H9 (cell line): ENCODE data around the gene TMEM125. TPM values are rescaled to one million over a fixed set of nuclear protein-coding genes. Genes with fewer than 3 reads are reported as not detected.
A peak's percentile ranks its signal among the peaks of the same experiment; 100 is the strongest.

Experiments used
- DNase-seq: peaks from one replicate; pipeline ENCODE4 v3.0.0-alpha.2; 2017
- H2AFZ ChIP-seq: one replicate; pipeline ENCODE4 v1.6.1; 2013; ENCODE audit warnings: mild to moderate bottlenecking, low read length, control low read depth, moderate library complexity
- H2AK5ac ChIP-seq: 2 replicates; pipeline ENCODE4 v1.6.1; 2013; ENCODE audit warnings: low read length, control low read depth, mixed read lengths; ENCODE audit not compliant: insufficient read length
- H2BK120ac ChIP-seq: one replicate; pipeline ENCODE4 v1.6.1; 2013; ENCODE audit warnings: low read depth, mild to moderate bottlenecking, low read length, control low read depth, inconsistent platforms; ENCODE audit not compliant: poor library complexity, severe bottlenecking
- H2BK12ac ChIP-seq: 2 replicates; pipeline ENCODE4 v1.6.1; 2013; ENCODE audit warnings: low read length, control low read depth, mixed read lengths, low read depth; ENCODE audit not compliant: insufficient read length
- H2BK15ac ChIP-seq: 2 replicates; pipeline ENCODE4 v1.6.1; 2013; ENCODE audit warnings: low read depth, low read length, control low read depth
- H2BK20ac ChIP-seq: one replicate; pipeline ENCODE4 v1.6.1; 2013; ENCODE audit warnings: low read depth, mild to moderate bottlenecking, low read length, control low read depth, inconsistent platforms; ENCODE audit not compliant: poor library complexity, severe bottlenecking
- H2BK5ac ChIP-seq: 2 replicates; pipeline ENCODE4 v1.6.1; 2013; ENCODE audit warnings: low read length, control low read depth, mixed read lengths; ENCODE audit not compliant: insufficient read length
- H3K14ac ChIP-seq: 2 replicates; pipeline ENCODE4 v1.6.1; 2013; ENCODE audit warnings: low read length, control low read depth; ENCODE audit not compliant: insufficient read depth
- H3K18ac ChIP-seq: 2 replicates; pipeline ENCODE4 v1.6.1; 2013; ENCODE audit warnings: low read depth, mild to moderate bottlenecking, mixed read lengths, low read length, control low read depth; ENCODE audit not compliant: insufficient read length
- H3K23ac ChIP-seq: 2 replicates; pipeline ENCODE4 v1.6.1; 2013; ENCODE audit warnings: low read length, control low read depth, mixed read lengths, low read depth; ENCODE audit not compliant: insufficient read length
- H3K23me2 ChIP-seq: 2 replicates; pipeline ENCODE4 v1.6.1; 2013; ENCODE audit warnings: low read depth, mild to moderate bottlenecking, mixed read lengths, low read length, control low read depth; ENCODE audit not compliant: insufficient read length, poor library complexity, severe bottlenecking
- H3K27ac ChIP-seq: 2 replicates; pipeline ENCODE4 v1.5.1; 2013; ENCODE audit warnings: low read length, control low read depth, mixed read lengths, low read depth; ENCODE audit not compliant: insufficient read length
- H3K27me3 ChIP-seq: 2 replicates; pipeline ENCODE4 v1.6.1; 2013; ENCODE audit warnings: low read length, control low read depth, inconsistent platforms; ENCODE audit not compliant: insufficient read depth
- H3K4ac ChIP-seq: 2 replicates; pipeline ENCODE4 v1.6.1; 2013; ENCODE audit warnings: low read depth, mild to moderate bottlenecking, control low read depth, inconsistent platforms, low read length, moderate library complexity
- H3K4me1 ChIP-seq: 2 replicates; pipeline ENCODE4 v1.6.1; 2013; ENCODE audit warnings: low read length, control low read depth, inconsistent platforms; ENCODE audit not compliant: insufficient read depth
- H3K4me2 ChIP-seq: 2 replicates; pipeline ENCODE4 v1.6.1; 2013; ENCODE audit warnings: low read length, control low read depth, mixed read lengths; ENCODE audit not compliant: insufficient read length, insufficient read depth
- H3K56ac ChIP-seq: 2 replicates; pipeline ENCODE4 v1.6.1; 2013; ENCODE audit warnings: low read depth, mild to moderate bottlenecking, mixed read lengths, low read length, control low read depth; ENCODE audit not compliant: insufficient read length
- H3K79me1 ChIP-seq: 2 replicates; pipeline ENCODE4 v1.6.1; 2013; ENCODE audit warnings: low read depth, mild to moderate bottlenecking, moderate library complexity, low read length, control low read depth, inconsistent platforms; ENCODE audit not compliant: insufficient read depth, poor library complexity, severe bottlenecking
- H3K79me2 ChIP-seq: 2 replicates; pipeline ENCODE4 v1.6.1; 2013; ENCODE audit warnings: low read length, control low read depth, inconsistent platforms; ENCODE audit not compliant: insufficient read depth
- H3K9ac ChIP-seq: 2 replicates; pipeline ENCODE4 v1.6.1; 2013; ENCODE audit warnings: low read length, control low read depth, mixed read lengths; ENCODE audit not compliant: insufficient read length; ENCODE audit errors: extremely low read depth
- H3K9me3 ChIP-seq: one replicate; pipeline ENCODE4 v1.6.1; 2013; ENCODE audit warnings: low read depth, low read length, inconsistent platforms; ENCODE audit not compliant: control insufficient read depth
- H3T11ph ChIP-seq: one replicate; pipeline ENCODE4 v1.6.1; 2013; ENCODE audit warnings: mild to moderate bottlenecking, low read length, control low read depth, inconsistent platforms
- H4K20me1 ChIP-seq: one replicate; pipeline ENCODE4 v1.6.1; 2013; ENCODE audit not compliant: control insufficient read depth, insufficient read length, insufficient read depth
- H4K5ac ChIP-seq: 2 replicates; pipeline ENCODE4 v1.6.1; 2013; ENCODE audit warnings: low read depth, mild to moderate bottlenecking, mixed read lengths, low read length, control low read depth; ENCODE audit not compliant: insufficient read length
- H4K8ac ChIP-seq: replicated peaks from 2 replicates; pipeline ENCODE4 v1.6.1; 2013; ENCODE audit warnings: low read length, control low read depth, mixed read lengths, low read depth; ENCODE audit not compliant: insufficient read length
- H4K91ac ChIP-seq: 2 replicates; pipeline ENCODE4 v1.6.1; 2013; ENCODE audit warnings: low read depth, mild to moderate bottlenecking, moderate library complexity, mixed read lengths, low read length, control low read depth; ENCODE audit not compliant: insufficient read length
- H3K27ac Mint-ChIP-seq, 3 experiments: 2 replicates in 2 of 3; 3 replicates in 1 of 3; pipeline ENCODE4 v1.8.0; 2020 to 2021; ENCODE audit warnings: mixed read lengths in 3 of 3, mild to moderate bottlenecking in 1 of 3, moderate library complexity in 1 of 3
- H3K27me3 Mint-ChIP-seq: 2 replicates; pipeline ENCODE4 v1.8.0; 2021; ENCODE audit warnings: low read depth, mild to moderate bottlenecking, moderate library complexity, mixed read lengths
- H3K36me3 Mint-ChIP-seq, 3 experiments: 2 replicates in 2 of 3; 3 replicates in 1 of 3; pipeline ENCODE4 v1.8.0; 2020 to 2021; ENCODE audit warnings: low read depth in 3 of 3, mixed read lengths in 3 of 3; ENCODE audit not compliant: insufficient read depth in 1 of 3
- H3K4me1 Mint-ChIP-seq, 2 experiments: 2 replicates each; pipeline ENCODE4 v1.8.0; 2020; ENCODE audit warnings: mixed read lengths in 2 of 2
- H3K4me3 Mint-ChIP-seq, 2 experiments: 2 replicates in 1 of 2; 3 replicates in 1 of 2; pipeline ENCODE4 v1.8.0; 2020 to 2021; ENCODE audit warnings: mild to moderate bottlenecking in 2 of 2, mixed read lengths in 2 of 2, moderate library complexity in 1 of 2
- H3K9me3 Mint-ChIP-seq, 2 experiments: 2 replicates in 1 of 2; 3 replicates in 1 of 2; pipeline ENCODE4 v1.8.0; 2020; ENCODE audit warnings: mild to moderate bottlenecking in 2 of 2, mixed read lengths in 2 of 2, moderate library complexity in 1 of 2
- WGBS: extraction: QIAGEN DNeasy Blood & Tissue Kit; methylation state at CpG from one replicate; pipeline ENCODE4 v1.1.7; 2013; ENCODE audit warnings: missing lambda C conversion rate, low lambda C conversion rate, mixed read lengths; ENCODE audit not compliant: insufficient read length; ENCODE audit errors: extremely low coverage; 5-methylcytosine and 5-hydroxymethylcytosine counted together
- total RNA-seq: library from RNA; stranded (reverse); gene quantifications from 2 replicates; pipeline ENCODE4 v1.2.1, GENCODE V29; 2021
- TF ChIP-seq, protein P1 (sequence below): fragments of 200-600 bp; sonication (generic); conservative IDR thresholded peaks from 3 replicates; pipeline ENCODE4 v1.8.0; 2021; ENCODE audit warnings: antibody characterized with exemption, mild to moderate bottlenecking

TMEM125 gene
- total RNA-seq, 1 experiment from 2014 or later = 19.6 TPM

DNA sequence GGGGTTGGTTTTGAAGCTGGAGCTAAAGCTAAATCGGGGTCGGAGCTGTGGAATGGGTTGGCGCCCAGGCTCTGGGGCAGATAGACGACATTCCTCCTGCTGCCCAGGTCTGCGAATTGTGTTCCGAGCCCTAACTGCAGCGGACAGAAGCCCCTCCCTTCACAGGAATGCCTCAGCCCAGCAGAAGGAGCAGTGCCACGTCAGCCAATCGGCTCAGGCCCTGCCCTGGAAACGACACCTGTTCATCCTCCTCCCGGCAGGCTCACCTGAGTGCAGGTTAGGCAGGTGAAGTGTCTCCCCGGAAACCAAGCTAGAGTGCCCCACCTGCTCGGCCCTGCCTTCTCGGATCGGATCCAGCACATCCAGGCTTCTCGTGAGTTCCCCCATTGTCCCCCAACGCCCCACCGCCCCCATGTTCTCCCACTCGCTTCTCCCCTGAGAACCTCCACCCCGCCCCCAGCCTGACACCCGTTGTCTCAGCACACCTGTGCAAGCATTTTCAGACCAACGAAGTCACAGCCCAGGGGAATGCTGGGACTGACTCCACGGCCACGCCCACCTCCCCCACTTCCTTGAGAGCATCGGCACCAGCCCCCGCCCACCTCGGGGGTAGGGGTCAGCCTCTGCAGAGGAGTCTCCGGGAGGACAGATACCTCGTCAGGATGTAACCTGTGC, 775 bp downstream of the TMEM125 start:
- Histone ChIP-seq H4K5ac (no peak overlapping the region), H3K79me2 (no peaks in the 10 kb centered on the region), H3K4me2 (peak overlapping the region; percentile 65), H4K91ac (no peak overlapping the region), H2BK5ac (no peak overlapping the region), H2BK12ac (no peak overlapping the region), H3K23ac (no peak overlapping the region), H4K8ac (no peak overlapping the region), H3K9ac (no peak overlapping the region), H3K27ac (peak overlapping the region; percentile 24), H3K9me3 (no peaks in the 10 kb centered on the region), H3K27me3 (no peaks in the 10 kb centered on the region), H2BK20ac (no peak overlapping the region), H3K79me1 (no peaks in the 10 kb centered on the region), H3K14ac (no peak overlapping the region; the same call in 1 of the 2 replicates), H3K4ac (no peak overlapping the region), H3K4me1 (peaks cover 5% of the 10 kb centered on the region; the same call in 1 of the 2 replicates), H2AFZ (no peak overlapping the region), H4K20me1 (peaks cover 3% of the 10 kb centered on the region), H3K56ac (no peak overlapping the region), H2BK15ac (no peak overlapping the region), H3K23me2 (peaks cover 6% of the 10 kb centered on the region), H2AK5ac (no peak overlapping the region), H2BK120ac (no peak overlapping the region), H3T11ph (no peak overlapping the region), H3K18ac (peak overlapping the region; percentile 0)
- peaks cover 22 to 26% of the 10 kb centered on the region in 2 experiments for H3K4me1 Mint-ChIP-seq
- peak overlapping the region; percentile 84 to 89 for H3K4me3 Mint-ChIP-seq
- peaks cover 6 to 27% (median 19%) of the 10 kb centered on the region in 3 experiments; a peak in 6 of 7 replicates for H3K36me3 Mint-ChIP-seq
- no CpG with 5 or more reads among the region's 29 CpGs for WGBS
- peak; percentile 99 for DNase-seq
- H3K9me3 Mint-ChIP-seq = peaks cover 5 to 11% of the 10 kb centered on the region in 2 experiments
- H3K27me3 Mint-ChIP-seq = peaks cover 5% of the 10 kb centered on the region
- H3K27ac Mint-ChIP-seq = peak overlapping the region; percentile 97 to 98 (median 97)
- TF ChIP-seq, protein P1, sequence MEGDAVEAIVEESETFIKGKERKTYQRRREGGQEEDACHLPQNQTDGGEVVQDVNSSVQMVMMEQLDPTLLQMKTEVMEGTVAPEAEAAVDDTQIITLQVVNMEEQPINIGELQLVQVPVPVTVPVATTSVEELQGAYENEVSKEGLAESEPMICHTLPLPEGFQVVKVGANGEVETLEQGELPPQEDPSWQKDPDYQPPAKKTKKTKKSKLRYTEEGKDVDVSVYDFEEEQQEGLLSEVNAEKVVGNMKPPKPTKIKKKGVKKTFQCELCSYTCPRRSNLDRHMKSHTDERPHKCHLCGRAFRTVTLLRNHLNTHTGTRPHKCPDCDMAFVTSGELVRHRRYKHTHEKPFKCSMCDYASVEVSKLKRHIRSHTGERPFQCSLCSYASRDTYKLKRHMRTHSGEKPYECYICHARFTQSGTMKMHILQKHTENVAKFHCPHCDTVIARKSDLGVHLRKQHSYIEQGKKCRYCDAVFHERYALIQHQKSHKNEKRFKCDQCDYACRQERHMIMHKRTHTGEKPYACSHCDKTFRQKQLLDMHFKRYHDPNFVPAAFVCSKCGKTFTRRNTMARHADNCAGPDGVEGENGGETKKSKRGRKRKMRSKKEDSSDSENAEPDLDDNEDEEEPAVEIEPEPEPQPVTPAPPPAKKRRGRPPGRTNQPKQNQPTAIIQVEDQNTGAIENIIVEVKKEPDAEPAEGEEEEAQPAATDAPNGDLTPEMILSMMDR = no peak
